ENCODE results near the gene CLIC6. TPM values are rescaled to one million over a fixed set of nuclear protein-coding genes. Genes with fewer than 3 reads are reported as not detected.

The CLIC6 gene
- polyA plus RNA-seq, 4 donors, result 1.7 to 3.9 (median 2.7) TPM

- no peak for DNase-seq (ENCODE audit: low read depth in 4 of 4, low spot score in 3 of 4)
These were observed 54.0 kb downstream of the CLIC6 start for GRCh38 chr21:34722684-34723300.

- DNase-seq (ENCODE audit: low read depth in 4 of 4, low spot score in 3 of 4), result no peak
These were observed 55.5 kb downstream of the CLIC6 start for GRCh38 chr21:34724131-34724856.

- no peak for DNase-seq (ENCODE audit: low read depth in 4 of 4, low spot score in 3 of 4)
These were observed 56.0 kb downstream of the CLIC6 start for GRCh38 chr21:34724857-34725195.

- no peak for DNase-seq (ENCODE audit: low read depth in 4 of 4, low spot score in 3 of 4)
These were observed 58.0 kb downstream of the CLIC6 start for GRCh38 chr21:34726627-34727337.

- DNase-seq (ENCODE audit: low read depth in 4 of 4, low spot score in 3 of 4), result no peak
These were observed 59.7 kb downstream of the CLIC6 start for GRCh38 chr21:34728479-34728878.

GRCh38 chr21:34730194-34730593 is 61.4 kb downstream of the CLIC6 start:
- no peak for DNase-seq (ENCODE audit: low read depth in 4 of 4, low spot score in 3 of 4)

- DNase-seq (ENCODE audit: low read depth in 4 of 4, low spot score in 3 of 4), result no peak
These were observed 62.1 kb downstream of the CLIC6 start for GRCh38 chr21:34730756-34731445.

- no peak for DNase-seq (ENCODE audit: low read depth in 4 of 4, low spot score in 3 of 4)
These were observed 63.6 kb downstream of the CLIC6 start for GRCh38 chr21:34732388-34732821.

GRCh38 chr21:34733852-34734251 is 65.1 kb downstream of the CLIC6 start:
- no peak for DNase-seq (ENCODE audit: low read depth in 4 of 4, low spot score in 3 of 4)

GRCh38 chr21:34734696-34735095 is 65.9 kb downstream of the CLIC6 start:
- no peak for DNase-seq (ENCODE audit: low read depth in 4 of 4, low spot score in 3 of 4)

- no peak for DNase-seq (ENCODE audit: low read depth in 4 of 4, low spot score in 3 of 4)
These were observed 67.5 kb downstream of the CLIC6 start for GRCh38 chr21:34736116-34736874.

- DNase-seq (ENCODE audit: low read depth in 4 of 4, low spot score in 3 of 4), result no peak
These were observed 68.3 kb downstream of the CLIC6 start for GRCh38 chr21:34737115-34737514.

GRCh38 chr21:34740198-34740597 is 71.4 kb downstream of the CLIC6 start:
- no peak for DNase-seq (ENCODE audit: low read depth in 4 of 4, low spot score in 3 of 4)

GRCh38 chr21:34743285-34743684 is 74.5 kb downstream of the CLIC6 start:
- DNase-seq (ENCODE audit: low read depth in 4 of 4, low spot score in 3 of 4), result no peak

- DNase-seq (ENCODE audit: low read depth in 4 of 4, low spot score in 3 of 4), result no peak
These were observed 75.0 kb downstream of the CLIC6 start for GRCh38 chr21:34743831-34744230.

- no peak for DNase-seq (ENCODE audit: low read depth in 4 of 4, low spot score in 3 of 4)
These were observed 76.0 kb downstream of the CLIC6 start for GRCh38 chr21:34744801-34745200.

GRCh38 chr21:34745557-34746255 is 76.9 kb downstream of the CLIC6 start:
- peak; percentile 54 to 66 (median 61) for DNase-seq (ENCODE audit: low read depth in 4 of 4, low spot score in 3 of 4)

GRCh38 chr21:34748862-34749261 is 80.1 kb downstream of the CLIC6 start:
- no peak for DNase-seq (ENCODE audit: low read depth in 4 of 4, low spot score in 3 of 4)

- no peak for DNase-seq (ENCODE audit: low read depth in 4 of 4, low spot score in 3 of 4)
These were observed 86.2 kb downstream of the CLIC6 start for GRCh38 chr21:34754690-34755647.
